OCI-LY1 (cell line): ENCODE results near the gene TBC1D8.

ENCODE experiments used
- CTCF ChIP-seq: fragments of 200-600 bp; sonication (generic), shearing (Covaris generic); IDR thresholded peaks from 2 replicates; pipeline ENCODE4 v1.5.1; 2017; ENCODE audit warnings: mild to moderate bottlenecking, antibody characterized with exemption, low read length, moderate library complexity, mixed read lengths
- EZH2 ChIP-seq: fragments of 200-600 bp; sonication (generic), shearing (Covaris generic); IDR thresholded peaks from 2 replicates; pipeline ENCODE4 v1.8.0; 2017; ENCODE audit warnings: borderline replicate concordance, mixed run types, mild to moderate bottlenecking, antibody characterized with exemption, low read length, moderate library complexity, mixed read lengths

GRCh38 chr2:100998235-100998573 is 153.0 kb downstream of the TBC1D8 start:
- TF ChIP-seq CTCF (no peak), EZH2 (no peak)
